Testis (tissue), 5 donors: ENCODE data around the gene CNNM2. TPM values are rescaled to one million over a fixed set of nuclear protein-coding genes. Genes with fewer than 3 reads are reported as not detected.

Experiments used
- DNase-seq: peaks from one replicate; pipeline ENCODE4 v3.0.0-alpha.2; 2019
- H3K27ac ChIP-seq, 2 donors: fragments of 200-600 bp; sonication (generic); one replicate each; pipeline ENCODE4 v1.5.1; 2019
- H3K27me3 ChIP-seq: fragments of 200-600 bp; sonication (generic); one replicate; pipeline ENCODE4 v1.5.1; 2019
- H3K36me3 ChIP-seq: fragments of 200-600 bp; sonication (generic); one replicate; pipeline ENCODE4 v1.5.1; 2017; ENCODE audit warnings: low read depth; ENCODE audit errors: missing control alignments
- H3K4me1 ChIP-seq: fragments of 200-600 bp; sonication (generic); one replicate; pipeline ENCODE4 v1.5.1; 2019
- H3K4me3 ChIP-seq, 2 donors: fragments of 200-600 bp; sonication (generic); one replicate each; pipeline ENCODE4 v1.5.1; 2017 to 2019
- H3K9me3 ChIP-seq: fragments of 200-600 bp; sonication (generic); one replicate; pipeline ENCODE4 v1.5.1; 2017
- POLR2A ChIP-seq: fragments of 450-650 bp; IDR thresholded peaks from one replicate; pipeline ENCODE4 v1.6.1; 2017; ENCODE audit warnings: antibody characterized with exemption, mild to moderate bottlenecking, moderate library complexity
- WGBS, 2 donors: methylation state at CpG; one replicate each; pipeline ENCODE4 v1.1.5; 2018; 5-methylcytosine and 5-hydroxymethylcytosine counted together
- intact Hi-C: fragments of 100-400 bp; cut with DNase I; formaldehyde crosslinking; loops from one replicate; pipeline ENCODE4 v1.15.1; 2023; ENCODE audit warnings: low total_unique reads
- long read RNA-seq, 2 donors: transcript quantifications; one replicate each; lab custom pipeline, GENCODE V29; 2026
- polyA plus RNA-seq: library from polyadenylated mRNA; stranded (reverse); fragments of 350-450 nt; fragmentation: Illumina TruSeq; extraction: RNeasy Lipid Tissue Mini Kit (QIAGEN cat#74804); gene quantifications from one replicate; pipeline ENCODE4 v1.2.3, GENCODE V29; 2014; ENCODE audit warnings: low read depth, low replicate concordance; ENCODE audit not compliant: insufficient read depth
- total RNA-seq, 2 donors: library from RNA; depleted of rRNA; stranded (reverse); fragments of >200 nt; gene quantifications; one replicate each; pipeline ENCODE4 v1.2.3, GENCODE V29; 2016
- TF ChIP-seq, protein P1 (sequence below), 3 experiments: fragments of 450-650 bp in 2 of 3; fragments of 200-600 bp in 1 of 3; sonication (generic) in 1 of 3; IDR thresholded peaks; one replicate each; pipeline ENCODE4 v1.5.1; 2016 to 2019; ENCODE audit warnings: antibody characterized with exemption in 3 of 3, mild to moderate bottlenecking in 2 of 3, moderate library complexity in 1 of 3

The CNNM2 gene
- total RNA-seq (10 to 100 TPM; 24.2 to 30.5 TPM), polyA plus RNA-seq (9.8 TPM)
- long read RNA-seq, donor 1, full-length matches to known transcripts: 2 of 14 reads
- long read RNA-seq, donor 1, partial matches to known transcripts: 12 of 14 reads
- long read RNA-seq, donor 1, other reads (novel, unspliced or antisense): 0 of 14 reads
- long read RNA-seq, donor 2, partial matches to known transcripts: 11 of 11 reads
- long read RNA-seq, donor 2, other reads (novel, unspliced or antisense): 0 of 11 reads

DNA sequence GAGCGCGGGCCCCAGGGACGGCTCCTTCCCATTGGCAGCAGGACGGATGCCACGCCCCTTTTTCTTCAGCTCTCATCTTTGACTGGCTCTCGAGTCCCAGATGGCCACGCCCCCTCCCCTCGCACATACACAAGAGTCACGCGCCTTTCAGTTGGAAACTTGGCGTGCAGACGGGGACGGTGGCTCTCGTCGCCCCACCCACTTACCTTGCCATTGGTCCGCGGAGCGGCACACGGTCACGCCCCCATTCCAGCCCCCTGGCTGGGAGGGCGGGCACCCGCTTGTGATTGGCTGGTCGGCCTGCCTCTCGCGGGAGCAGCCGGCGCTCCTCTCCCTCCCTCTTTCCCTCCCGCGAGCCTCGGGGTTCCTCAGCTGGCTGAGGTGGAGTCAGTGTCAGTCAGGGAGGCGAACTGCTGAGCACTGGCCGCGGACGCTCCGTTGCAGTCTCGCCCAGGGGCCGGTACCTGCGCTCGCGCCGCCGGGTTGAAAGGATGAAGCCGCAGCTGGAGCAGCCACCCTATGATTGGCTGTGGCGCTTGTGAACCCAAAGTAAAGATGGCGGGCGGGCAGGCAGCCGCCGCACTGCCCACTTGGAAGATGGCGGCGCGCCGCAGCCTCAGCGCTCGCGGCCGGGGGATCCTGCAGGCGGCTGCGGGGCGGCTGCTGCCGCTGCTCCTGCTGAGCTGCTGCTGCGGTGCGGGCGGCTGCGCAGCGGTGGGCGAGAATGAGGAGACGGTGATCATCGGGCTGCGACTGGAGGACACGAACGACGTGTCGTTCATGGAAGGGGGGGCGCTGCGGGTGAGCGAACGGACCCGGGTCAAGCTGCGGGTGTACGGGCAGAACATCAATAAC lies at the start of gene CNNM2:
Gene CNNM2 (plus strand): TSS at position 333 of the 855 bp plus-strand sequence. CDS start 187 bp downstream, at position 520.
- H3K4me1 ChIP-seq: peaks cover 3% of the 10 kb centered on the region
- WGBS, 2 donors: 0 to 1% methylated on average over 52 to 71 of the region's 80 CpGs
- H3K27me3 ChIP-seq: no peaks in the 10 kb centered on the region
- peak; percentile 100 for DNase-seq
- peak within 1 kb of the TSS; percentile 84 to 93 for H3K4me3 ChIP-seq
- peak within 1 kb of the TSS; percentile 91 to 95 for H3K27ac ChIP-seq
- no peak for TF ChIP-seq POLR2A
- TF ChIP-seq, protein P1, sequence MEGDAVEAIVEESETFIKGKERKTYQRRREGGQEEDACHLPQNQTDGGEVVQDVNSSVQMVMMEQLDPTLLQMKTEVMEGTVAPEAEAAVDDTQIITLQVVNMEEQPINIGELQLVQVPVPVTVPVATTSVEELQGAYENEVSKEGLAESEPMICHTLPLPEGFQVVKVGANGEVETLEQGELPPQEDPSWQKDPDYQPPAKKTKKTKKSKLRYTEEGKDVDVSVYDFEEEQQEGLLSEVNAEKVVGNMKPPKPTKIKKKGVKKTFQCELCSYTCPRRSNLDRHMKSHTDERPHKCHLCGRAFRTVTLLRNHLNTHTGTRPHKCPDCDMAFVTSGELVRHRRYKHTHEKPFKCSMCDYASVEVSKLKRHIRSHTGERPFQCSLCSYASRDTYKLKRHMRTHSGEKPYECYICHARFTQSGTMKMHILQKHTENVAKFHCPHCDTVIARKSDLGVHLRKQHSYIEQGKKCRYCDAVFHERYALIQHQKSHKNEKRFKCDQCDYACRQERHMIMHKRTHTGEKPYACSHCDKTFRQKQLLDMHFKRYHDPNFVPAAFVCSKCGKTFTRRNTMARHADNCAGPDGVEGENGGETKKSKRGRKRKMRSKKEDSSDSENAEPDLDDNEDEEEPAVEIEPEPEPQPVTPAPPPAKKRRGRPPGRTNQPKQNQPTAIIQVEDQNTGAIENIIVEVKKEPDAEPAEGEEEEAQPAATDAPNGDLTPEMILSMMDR (IDR thresholded peaks at IDR 0.05): peak in 1 of 3 experiments; percentile 20
- no peaks in the 10 kb centered on the region for H3K9me3 ChIP-seq
- intact Hi-C loops: loop anchor here (10.0 kb wide), 1 partner anchor 327 kb away; the partner anchor contains the start of gene RPEL1
- no peaks in the 10 kb centered on the region for H3K36me3 ChIP-seq

DNA sequence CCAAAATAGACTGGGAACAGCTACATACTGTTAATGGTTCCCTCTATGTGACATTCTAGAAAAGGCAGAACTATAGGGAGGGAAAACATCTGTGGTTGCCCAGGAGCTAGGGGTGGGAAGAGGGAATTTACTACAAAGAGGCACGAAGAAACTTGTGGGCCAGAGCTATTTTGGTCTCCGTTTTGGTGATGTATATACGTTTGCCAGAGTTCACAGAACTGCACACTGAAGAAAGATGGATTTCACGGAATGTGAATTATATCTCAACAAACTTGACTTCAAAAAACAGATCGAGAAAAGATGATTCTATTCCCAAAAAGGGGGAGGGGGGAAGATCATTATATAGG lies 49.2 kb upstream of the CNNM2 start:
- Histone ChIP-seq H3K4me1 (peaks cover 8% of the 10 kb centered on the region), H3K27me3 (no peaks in the 10 kb centered on the region), H3K27ac (peak overlapping the region in 1 of 2 donors; percentile 69), H3K36me3 (no peaks in the 10 kb centered on the region), H3K9me3 (no peaks in the 10 kb centered on the region), H3K4me3 (peak overlapping the region; percentile 58 to 62)
- no peak for DNase-seq
- WGBS, 2 donors: 2 to 7% methylated on average over 5 of the region's 5 CpGs
- intact Hi-C loops: no loop called here
- TF ChIP-seq POLR2A: no peak
- TF ChIP-seq, protein P1 (IDR thresholded peaks at IDR 0.05): no peak

- TF ChIP-seq POLR2A: no peak
- TF ChIP-seq, protein P1 (IDR thresholded peaks at IDR 0.05): no peak
These were observed 48.6 kb upstream of the CNNM2 start, which contains the start of gene AS3MT for GRCh38 chr10:102869258-102870198. Gene AS3MT (plus strand): TSS chr10:102869470. CDS start chr10:102869593, 123 bp downstream.

DNA sequence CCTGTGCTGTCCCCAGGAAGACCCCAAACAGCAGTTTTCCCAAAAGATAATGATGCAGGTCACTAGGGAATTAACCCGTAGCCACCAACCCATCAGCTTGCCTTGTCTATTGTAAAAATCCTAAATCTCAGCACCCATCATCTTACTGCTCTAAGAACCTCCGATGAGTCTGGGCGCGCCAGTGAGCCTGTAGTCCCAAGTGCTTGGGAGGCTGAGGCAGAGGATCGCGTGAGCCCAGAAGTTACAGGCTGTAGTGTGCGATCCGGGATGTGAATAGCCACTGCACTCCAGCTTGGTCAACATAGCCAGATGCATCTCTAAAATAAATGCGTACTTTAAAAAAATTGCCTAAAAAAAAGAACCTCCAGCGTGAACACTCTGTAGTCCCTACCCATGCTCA lies 47.9 kb upstream of the CNNM2 start:
- H3K27me3 ChIP-seq: no peaks in the 10 kb centered on the region
- H3K4me3 ChIP-seq: peak overlapping the region in 1 of 2 donors; percentile 62
- no peaks in the 10 kb centered on the region for H3K9me3 ChIP-seq
- WGBS, 2 donors: 66 to 76% methylated on average over 10 of the region's 10 CpGs
- TF ChIP-seq, protein P1 (IDR thresholded peaks at IDR 0.05): no peak
- TF ChIP-seq POLR2A: no peak
- H3K27ac ChIP-seq: no peak overlapping the region
- no peak for DNase-seq
- H3K36me3 ChIP-seq: no peaks in the 10 kb centered on the region
- peaks cover 8% of the 10 kb centered on the region for H3K4me1 ChIP-seq
- intact Hi-C loops: no loop called here

More at GRCh38 chr10:102869258-102870198, 48.6 kb upstream of the CNNM2 start, which contains the start of gene AS3MT:
- Histone ChIP-seq H3K27me3 (no peaks in the 10 kb centered on the region), H3K36me3 (no peaks in the 10 kb centered on the region), H3K4me1 (peaks cover 8% of the 10 kb centered on the region), H3K4me3 (peak within 1 kb of the TSS; percentile 58 to 62), H3K27ac (peak within 1 kb of the TSS in 1 of 2 donors; percentile 69), H3K9me3 (no peaks in the 10 kb centered on the region)
- intact Hi-C loops: no loop called here
- peak; percentile 64 for DNase-seq
- 3 to 4% methylated on average over 40 to 56 of the region's 63 CpGs for whole genome bisulfite sequencing, 2 donors
